Vagina (tissue), 2 donors: ENCODE data around the gene SLC39A7. TPM values are rescaled to one million over a fixed set of nuclear protein-coding genes. Genes with fewer than 3 reads are reported as not detected.

Experiments used
- DNase-seq, 2 donors: peaks; one replicate each; pipeline ENCODE4 v3.0.0-alpha.2; 2017; ENCODE audit errors: extremely low spot score in 2 of 2
- H3K27ac ChIP-seq: fragments of 200-600 bp; sonication (generic); one replicate; pipeline ENCODE4 v1.5.1; 2019
- H3K27me3 ChIP-seq: fragments of 200-600 bp; sonication (generic); one replicate; pipeline ENCODE4 v1.5.1; 2019
- H3K36me3 ChIP-seq, 2 donors: fragments of 200-600 bp; sonication (generic); one replicate each; pipeline ENCODE4 v1.5.1; 2017 to 2019
- H3K4me1 ChIP-seq: fragments of 200-600 bp; sonication (generic); one replicate; pipeline ENCODE4 v1.5.1; 2019
- H3K4me3 ChIP-seq, 2 donors: fragments of 200-600 bp; sonication (generic); 1 replicate in 1 of 2; 2 replicates in 1 of 2; pipeline ENCODE4 v1.5.1; 2016 to 2019
- H3K9me3 ChIP-seq: fragments of 200-600 bp; sonication (generic); one replicate; pipeline ENCODE4 v1.5.1; 2019
- POLR2A ChIP-seq, 2 donors: fragments of 450-650 bp; IDR thresholded peaks; one replicate each; pipeline ENCODE4 v1.6.1; 2017; ENCODE audit warnings: antibody characterized with exemption in 2 of 2, mild to moderate bottlenecking in 2 of 2, moderate library complexity in 2 of 2
- POLR2AphosphoS5 ChIP-seq, 2 donors: sonication (generic); formaldehyde crosslinking; IDR thresholded peaks; one replicate each; pipeline ENCODE4 v1.9.0; 2017; ENCODE audit warnings: antibody characterized with exemption in 2 of 2, mild to moderate bottlenecking in 2 of 2, low read depth in 1 of 2; ENCODE audit not compliant: insufficient read depth in 1 of 2
- intact Hi-C: fragments of 100-400 bp; cut with DNase I; formaldehyde crosslinking; loops from one replicate; pipeline ENCODE4 v1.15.1; 2023
- total RNA-seq: library from RNA; depleted of rRNA; stranded (reverse); fragments of >200 nt; gene quantifications from one replicate; pipeline ENCODE4 v1.2.3, GENCODE V29; 2016
- TF ChIP-seq, protein P1 (sequence below), 3 experiments: fragments of 450-650 bp in 2 of 3; fragments of 200-600 bp in 1 of 3; sonication (generic) in 1 of 3; IDR thresholded peaks; one replicate each; pipeline ENCODE4 v1.5.1; 2017 to 2019; ENCODE audit warnings: antibody characterized with exemption in 3 of 3, mild to moderate bottlenecking in 2 of 3, moderate library complexity in 2 of 3

The SLC39A7 gene
- total RNA-seq, 1 donor from 2014 or later: 36.3 TPM

DNA sequence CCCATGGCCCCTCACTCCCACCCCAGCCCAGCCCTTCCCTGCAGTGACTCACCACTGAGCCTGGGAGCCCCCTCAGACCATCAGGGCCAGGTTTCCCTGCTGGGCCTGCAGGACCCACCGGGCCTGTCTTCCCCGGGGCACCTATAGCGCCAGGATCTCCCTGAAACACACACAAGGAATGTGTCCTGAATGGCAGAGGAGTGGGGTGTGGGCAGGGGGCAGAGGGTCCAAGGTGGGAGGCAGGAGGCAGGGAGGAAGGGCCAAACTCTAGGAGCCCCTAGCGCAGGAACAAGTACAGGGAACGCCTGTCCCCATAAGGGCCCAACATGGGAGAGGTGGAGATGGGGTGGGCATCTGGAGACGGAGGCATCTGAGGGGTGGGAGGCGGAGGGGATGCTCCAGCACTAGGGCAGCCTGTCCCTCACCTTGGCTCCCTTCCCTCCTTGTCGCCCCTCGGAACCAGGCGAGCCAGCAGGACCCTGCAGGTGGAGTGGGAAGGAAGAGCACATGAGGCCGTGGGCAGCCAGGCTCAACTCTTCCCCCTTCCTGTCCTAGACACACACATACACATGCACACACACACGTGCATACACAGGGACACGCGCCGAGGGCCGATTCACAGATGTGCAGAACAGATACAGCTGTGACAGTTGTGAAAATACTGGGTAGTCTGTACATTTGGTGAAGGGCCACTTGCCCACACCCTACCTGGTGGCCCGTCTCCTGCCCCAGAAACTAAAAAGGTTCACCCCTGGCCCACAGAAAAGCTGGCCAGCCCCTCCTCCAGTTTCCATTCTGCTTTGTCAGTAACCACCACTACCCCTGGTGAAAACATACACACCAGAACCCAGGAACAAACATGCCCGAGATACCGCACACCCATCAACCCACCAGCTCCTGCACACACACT is 33.0 kb upstream of the SLC39A7 start:
- H3K4me3 ChIP-seq: no peak overlapping the region
- no peaks in the 10 kb centered on the region for H3K27me3 ChIP-seq
- DNase-seq: no peak
- intact Hi-C loops: loop anchor here (10.0 kb wide), 1 partner anchor 283 kb away; no protein-coding TSS in a partner anchor
- no peaks in the 10 kb centered on the region for H3K9me3 ChIP-seq
- H3K36me3 ChIP-seq: no peaks in the 10 kb centered on the region
- H3K4me1 ChIP-seq: no peaks in the 10 kb centered on the region
- TF ChIP-seq POLR2A (IDR thresholded peaks at IDR 0.05): no peak
- TF ChIP-seq, protein P1, sequence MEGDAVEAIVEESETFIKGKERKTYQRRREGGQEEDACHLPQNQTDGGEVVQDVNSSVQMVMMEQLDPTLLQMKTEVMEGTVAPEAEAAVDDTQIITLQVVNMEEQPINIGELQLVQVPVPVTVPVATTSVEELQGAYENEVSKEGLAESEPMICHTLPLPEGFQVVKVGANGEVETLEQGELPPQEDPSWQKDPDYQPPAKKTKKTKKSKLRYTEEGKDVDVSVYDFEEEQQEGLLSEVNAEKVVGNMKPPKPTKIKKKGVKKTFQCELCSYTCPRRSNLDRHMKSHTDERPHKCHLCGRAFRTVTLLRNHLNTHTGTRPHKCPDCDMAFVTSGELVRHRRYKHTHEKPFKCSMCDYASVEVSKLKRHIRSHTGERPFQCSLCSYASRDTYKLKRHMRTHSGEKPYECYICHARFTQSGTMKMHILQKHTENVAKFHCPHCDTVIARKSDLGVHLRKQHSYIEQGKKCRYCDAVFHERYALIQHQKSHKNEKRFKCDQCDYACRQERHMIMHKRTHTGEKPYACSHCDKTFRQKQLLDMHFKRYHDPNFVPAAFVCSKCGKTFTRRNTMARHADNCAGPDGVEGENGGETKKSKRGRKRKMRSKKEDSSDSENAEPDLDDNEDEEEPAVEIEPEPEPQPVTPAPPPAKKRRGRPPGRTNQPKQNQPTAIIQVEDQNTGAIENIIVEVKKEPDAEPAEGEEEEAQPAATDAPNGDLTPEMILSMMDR (IDR thresholded peaks at IDR 0.05): no peak
- no peak for TF ChIP-seq POLR2AphosphoS5 (IDR thresholded peaks at IDR 0.05; ENCODE audit: insufficient read depth in 1 of 2, low read depth in 1 of 2)
- H3K27ac ChIP-seq: no peak overlapping the region

DNA sequence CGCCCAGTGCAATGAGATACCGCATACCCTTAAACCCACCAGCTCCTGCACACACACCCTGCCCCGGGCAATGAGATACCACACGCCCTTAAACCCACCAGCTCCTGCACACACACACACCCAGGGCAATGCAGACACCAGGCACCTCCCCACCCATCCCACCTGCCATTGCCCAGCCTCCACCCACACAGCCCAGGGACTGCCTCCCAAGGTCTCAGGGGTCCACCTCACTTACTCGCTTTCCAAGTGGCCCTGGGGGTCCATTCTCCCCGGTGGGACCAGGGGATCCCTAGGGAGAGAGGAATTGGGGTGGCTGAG is 32.4 kb upstream of the SLC39A7 start:
- H3K4me3 ChIP-seq: no peak overlapping the region
- H3K27ac ChIP-seq: no peak overlapping the region
- intact Hi-C loops: loop anchor here (10.0 kb wide), 1 partner anchor 283 kb away; no protein-coding TSS in a partner anchor
- H3K4me1 ChIP-seq: no peaks in the 10 kb centered on the region
- no peaks in the 10 kb centered on the region for H3K27me3 ChIP-seq
- H3K9me3 ChIP-seq: no peaks in the 10 kb centered on the region
- DNase-seq: no peak
- no peaks in the 10 kb centered on the region for H3K36me3 ChIP-seq
- no peak for TF ChIP-seq POLR2AphosphoS5 (IDR thresholded peaks at IDR 0.05; ENCODE audit: insufficient read depth in 1 of 2, low read depth in 1 of 2)
- TF ChIP-seq, protein P1 (IDR thresholded peaks at IDR 0.05): no peak
- no peak for TF ChIP-seq POLR2A (IDR thresholded peaks at IDR 0.05)

DNA sequence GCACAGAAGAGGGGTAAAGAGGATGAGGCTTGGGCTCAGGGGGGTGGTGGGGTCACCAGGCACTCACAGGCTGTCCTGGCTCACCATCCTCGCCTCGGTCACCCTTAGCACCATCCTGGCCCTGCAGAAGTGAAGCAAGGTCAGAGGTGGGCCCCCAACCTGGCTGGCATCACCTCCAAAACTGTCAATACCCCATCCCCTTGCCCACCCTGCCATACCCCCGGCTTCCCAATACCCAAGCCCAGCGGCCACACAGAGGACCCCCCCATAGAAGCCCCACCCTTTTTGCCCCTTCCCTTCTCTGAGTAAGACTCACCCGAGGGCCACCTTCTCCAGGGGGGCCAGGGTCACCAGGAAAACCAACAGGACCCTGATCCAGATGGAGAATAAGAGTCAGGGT is 32.0 kb upstream of the SLC39A7 start:
- no peak for TF ChIP-seq POLR2A (IDR thresholded peaks at IDR 0.05)
- TF ChIP-seq, protein P1 (IDR thresholded peaks at IDR 0.05): no peak
- TF ChIP-seq POLR2AphosphoS5 (IDR thresholded peaks at IDR 0.05; ENCODE audit: insufficient read depth in 1 of 2, low read depth in 1 of 2): no peak
- no peak overlapping the region for H3K4me3 ChIP-seq
- H3K27ac ChIP-seq: no peak overlapping the region
- no peaks in the 10 kb centered on the region for H3K4me1 ChIP-seq
- no peak for DNase-seq
- H3K27me3 ChIP-seq: no peaks in the 10 kb centered on the region
- intact Hi-C loops: loop anchor here (10.0 kb wide), 1 partner anchor 284 kb away; no protein-coding TSS in a partner anchor
- no peaks in the 10 kb centered on the region for H3K36me3 ChIP-seq
- no peaks in the 10 kb centered on the region for H3K9me3 ChIP-seq

DNA sequence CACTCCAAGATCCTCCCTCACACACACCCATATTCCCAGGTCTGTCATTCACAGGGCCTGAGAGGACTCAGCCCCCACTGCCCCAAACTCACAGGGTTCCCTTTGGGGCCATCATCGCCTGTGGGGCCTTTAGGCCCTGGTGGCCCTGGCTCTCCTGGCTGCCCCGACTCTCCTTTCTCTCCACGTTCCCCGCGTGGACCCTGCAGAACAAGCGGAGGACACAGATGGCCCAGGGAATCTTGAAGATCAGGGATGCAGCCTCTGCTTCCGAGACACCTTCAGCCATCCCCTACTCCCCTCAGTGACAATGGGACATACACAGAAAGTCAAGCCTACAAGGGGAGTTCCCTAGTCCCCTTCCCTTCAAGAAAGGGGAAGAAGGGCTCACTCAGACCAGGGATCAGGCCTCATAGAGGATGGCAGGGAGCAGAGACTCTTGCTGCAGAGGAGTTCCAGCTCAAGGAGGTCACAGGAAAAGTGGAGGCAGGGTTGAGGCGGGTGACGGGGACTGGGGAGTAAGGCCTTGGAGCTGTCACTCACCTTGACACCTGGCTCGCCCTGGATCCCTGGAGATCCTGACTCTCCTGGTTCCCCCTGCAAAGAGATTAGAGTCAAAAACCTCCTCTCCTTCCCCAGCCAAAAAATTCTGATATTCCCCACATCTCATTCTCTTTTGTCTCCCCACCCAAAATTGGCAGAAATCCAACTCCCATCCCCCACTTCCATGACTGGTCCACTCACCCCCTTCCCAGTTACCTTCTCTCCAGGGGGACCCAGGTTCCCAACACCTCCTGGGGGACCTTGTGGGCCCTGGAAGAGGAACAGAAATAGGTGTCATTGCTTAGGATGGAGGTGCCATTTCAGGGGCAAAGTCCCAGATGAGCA is 31.1 kb upstream of the SLC39A7 start:
- H3K4me3 ChIP-seq: no peak overlapping the region
- no peak overlapping the region for H3K27ac ChIP-seq
- no peak for TF ChIP-seq POLR2A (IDR thresholded peaks at IDR 0.05)
- TF ChIP-seq POLR2AphosphoS5 (IDR thresholded peaks at IDR 0.05; ENCODE audit: insufficient read depth in 1 of 2, low read depth in 1 of 2): no peak
- TF ChIP-seq, protein P1 (IDR thresholded peaks at IDR 0.05): no peak
- H3K4me1 ChIP-seq: no peaks in the 10 kb centered on the region
- no peak for DNase-seq
- H3K9me3 ChIP-seq: no peaks in the 10 kb centered on the region
- intact Hi-C loops: loop anchor here (10.0 kb wide), 1 partner anchor 285 kb away; no protein-coding TSS in a partner anchor
- H3K36me3 ChIP-seq: no peaks in the 10 kb centered on the region
- H3K27me3 ChIP-seq: no peaks in the 10 kb centered on the region
